Measurements from ENCODE around the gene MAGEB5.
"Not testable (repeated sequence)": the region's sequence is repeated elsewhere in the genome, so short reads cannot be mapped to it uniquely, and the experiment has no call there.

The MAGEB5 gene, protein sequence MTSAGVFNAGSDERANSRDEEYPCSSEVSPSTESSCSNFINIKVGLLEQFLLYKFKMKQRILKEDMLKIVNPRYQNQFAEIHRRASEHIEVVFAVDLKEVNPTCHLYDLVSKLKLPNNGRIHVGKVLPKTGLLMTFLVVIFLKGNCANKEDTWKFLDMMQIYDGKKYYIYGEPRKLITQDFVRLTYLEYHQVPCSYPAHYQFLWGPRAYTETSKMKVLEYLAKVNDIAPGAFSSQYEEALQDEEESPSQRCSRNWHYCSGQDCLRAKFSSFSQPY

DNA sequence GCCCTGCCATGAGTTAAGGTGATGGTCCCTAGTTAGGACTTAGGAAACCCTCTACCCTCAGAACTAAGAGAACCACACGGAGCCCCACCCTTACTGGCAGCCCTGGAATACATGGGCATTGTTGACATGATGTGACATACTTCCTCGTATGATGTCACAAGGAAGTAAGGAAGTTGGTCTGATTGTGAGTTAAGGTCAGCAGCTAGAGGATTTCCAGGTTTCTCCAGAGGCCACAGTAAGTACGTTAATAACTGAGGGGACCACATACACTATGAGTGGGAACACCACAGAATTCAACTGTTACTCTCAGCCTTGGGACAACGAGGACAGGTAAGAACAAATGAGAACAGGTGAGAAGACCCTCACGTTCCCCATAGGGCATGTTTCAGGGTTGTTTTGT lies at the start of gene MAGEB5:
TSS of gene MAGEB5 (plus strand) at position 301 of the 400 bp plus-strand sequence. CDS start 1,133 bp downstream, outside the sequence.
- DNase-seq: no peak

DNA sequence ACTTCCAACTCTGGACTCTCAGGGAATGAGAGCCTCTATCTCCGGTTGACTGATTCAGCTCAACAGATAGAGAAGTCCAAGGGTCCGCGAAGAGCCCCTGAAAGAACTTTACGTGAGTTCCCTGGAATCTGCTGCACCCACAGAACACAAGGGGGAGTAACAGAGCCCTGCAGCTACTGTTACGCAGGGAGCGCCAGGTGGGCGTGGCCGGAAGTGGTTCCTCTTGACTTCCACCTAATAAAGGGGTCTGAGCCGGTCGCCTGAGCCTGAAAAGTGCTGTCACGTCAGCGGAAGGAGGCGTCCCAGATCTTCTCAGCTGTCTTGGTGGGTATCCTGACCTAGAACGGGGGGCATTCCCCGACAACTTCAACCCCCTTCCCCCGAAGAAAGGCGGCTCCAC lies 23.8 kb upstream of the MAGEB5 start, which contains the start of gene MAGEB6:
TSS of gene MAGEB6 (plus strand) at position 237 of the 400 bp plus-strand sequence. CDS start 1,407 bp downstream, outside the sequence.
- no peak for DNase-seq

DNA sequence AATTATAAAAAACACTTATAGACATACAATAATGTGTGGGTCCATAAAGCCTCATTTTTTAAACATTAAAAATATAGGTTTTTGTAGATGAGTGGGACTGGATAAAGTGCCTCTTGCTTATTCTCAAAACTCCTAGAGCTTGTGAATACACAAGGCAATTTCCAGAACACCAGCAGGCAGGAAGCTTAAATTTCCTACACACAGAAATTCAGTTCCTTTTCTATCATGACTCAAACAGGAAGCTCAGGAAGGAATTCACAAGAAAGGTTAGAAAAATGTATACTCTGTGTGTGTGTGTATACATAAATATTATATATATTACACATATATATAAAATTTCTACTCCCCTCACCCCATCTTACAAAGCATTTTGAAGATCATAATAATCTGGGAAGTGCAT lies 12.4 kb upstream of the MAGEB5 start:
- DNase-seq: no peak

DNA sequence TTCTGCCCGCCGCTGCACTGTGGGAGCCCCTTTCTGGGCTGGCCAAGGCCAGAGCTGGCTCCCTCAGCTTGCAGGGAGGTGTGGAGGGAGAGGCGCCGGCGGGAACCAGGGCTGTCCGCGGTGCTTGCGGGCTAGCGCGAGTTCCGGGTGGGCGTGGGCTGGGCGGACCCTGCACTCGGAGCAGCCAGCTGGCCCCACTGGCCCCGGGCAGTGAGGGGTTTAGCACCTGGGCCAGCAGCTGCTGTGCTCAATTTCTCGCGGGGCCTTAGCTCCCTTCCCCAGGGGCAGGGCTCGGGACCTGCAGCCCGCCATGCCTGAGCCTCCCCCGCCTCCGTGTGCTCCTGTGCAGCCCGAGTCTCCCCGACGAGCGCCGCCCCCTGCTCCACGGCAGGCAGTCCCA lies 11.3 kb upstream of the MAGEB5 start:
- DNase-seq: not testable (repeated sequence)

DNA sequence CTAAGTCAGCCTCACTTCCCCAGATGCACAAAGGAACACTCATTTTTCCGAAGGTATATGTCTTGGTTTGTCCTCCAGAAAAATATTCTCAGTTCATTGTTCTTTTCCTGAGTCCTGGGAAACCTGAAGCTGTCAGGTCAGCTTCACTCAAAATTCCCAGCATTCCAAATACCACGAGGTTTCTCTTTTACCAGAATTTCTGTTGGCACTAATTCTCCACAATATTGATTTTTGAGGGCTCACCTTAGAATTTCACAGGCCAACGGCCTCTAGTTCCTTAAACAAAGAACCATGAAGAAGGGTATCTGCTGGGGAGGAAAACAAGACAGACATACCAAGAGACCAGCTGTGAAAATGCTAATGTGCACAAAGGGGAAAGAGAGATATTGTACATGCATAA lies 8.0 kb upstream of the MAGEB5 start:
- DNase-seq: no peak

DNA sequence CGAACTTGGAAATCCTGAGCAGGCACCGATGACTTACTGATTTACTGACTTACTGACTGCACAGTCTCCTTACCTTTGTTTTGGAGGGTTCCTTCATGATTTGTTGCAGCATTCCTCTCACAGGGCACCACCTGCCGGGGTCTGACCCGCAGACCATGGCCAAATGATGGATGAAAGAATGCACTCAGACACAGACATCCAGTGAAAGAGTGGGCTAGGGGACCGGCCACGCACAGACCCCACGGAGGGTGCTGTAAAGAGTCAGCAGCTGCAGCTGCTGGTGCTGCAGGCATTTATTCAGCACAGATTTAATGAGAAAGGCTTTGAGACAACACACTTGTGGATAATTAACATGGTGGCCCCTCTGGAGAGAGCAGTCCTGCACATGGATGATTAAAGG lies 3.4 kb downstream of the MAGEB5 start:
- DNase-seq: no peak

DNA sequence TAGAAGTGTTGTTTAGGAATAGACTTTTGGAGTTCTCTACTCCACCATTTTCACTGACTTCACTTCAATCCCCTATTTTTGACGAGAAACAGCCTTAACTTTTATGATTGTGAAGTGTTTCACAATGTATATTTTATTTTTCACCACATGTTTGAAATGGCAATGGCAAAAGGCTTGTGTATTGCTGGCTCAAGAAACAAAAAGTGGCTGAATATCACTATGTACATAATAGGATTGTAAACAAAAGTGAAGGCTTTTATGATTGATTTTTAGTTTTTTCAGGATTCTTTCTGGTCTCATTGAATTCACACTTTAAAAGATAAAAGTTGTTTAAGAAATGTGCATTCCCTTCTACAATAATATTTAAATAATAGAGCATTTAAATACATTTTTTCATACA lies 18.2 kb downstream of the MAGEB5 start:
- no peak for DNase-seq

DNA sequence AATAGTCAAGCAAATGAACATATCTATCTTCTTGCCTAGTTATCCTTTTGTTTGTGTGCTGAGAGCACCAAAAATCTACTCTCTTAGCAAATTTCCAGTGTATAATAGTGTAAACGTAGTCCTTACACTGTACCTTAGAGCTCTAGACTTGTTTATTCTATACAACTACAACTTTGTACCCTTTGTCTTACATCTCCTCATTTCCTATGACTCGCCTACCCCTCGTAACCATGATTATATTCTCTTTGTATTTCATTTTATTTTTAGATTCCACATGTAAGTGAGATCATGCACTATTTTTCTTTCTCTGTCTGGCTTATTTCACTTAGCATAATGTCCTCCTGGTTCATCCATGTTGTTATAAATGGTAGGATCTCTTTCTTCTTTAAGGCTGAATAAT lies 37.6 kb downstream of the MAGEB5 start:
- no peak for DNase-seq

DNA sequence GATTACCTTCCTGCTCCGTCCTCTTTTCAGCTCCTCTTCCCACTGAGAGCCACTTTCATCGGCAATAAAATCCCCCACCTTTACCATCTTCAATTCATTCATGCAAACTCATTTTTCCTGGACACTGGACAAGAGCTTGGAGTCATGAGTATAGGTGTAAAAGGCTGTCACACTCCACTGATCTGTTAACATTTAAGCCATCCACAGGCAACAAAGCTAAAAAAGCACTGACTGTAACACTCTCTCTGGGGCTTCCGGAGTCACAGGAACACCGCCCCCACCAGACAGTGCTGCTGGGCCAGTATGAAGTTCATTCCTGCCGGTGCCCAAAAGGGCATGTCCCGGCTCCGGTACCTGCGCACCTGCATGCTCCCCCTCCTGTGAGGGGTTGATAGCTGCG lies 38.5 kb downstream of the MAGEB5 start:
- DNase-seq: no peak

DNA sequence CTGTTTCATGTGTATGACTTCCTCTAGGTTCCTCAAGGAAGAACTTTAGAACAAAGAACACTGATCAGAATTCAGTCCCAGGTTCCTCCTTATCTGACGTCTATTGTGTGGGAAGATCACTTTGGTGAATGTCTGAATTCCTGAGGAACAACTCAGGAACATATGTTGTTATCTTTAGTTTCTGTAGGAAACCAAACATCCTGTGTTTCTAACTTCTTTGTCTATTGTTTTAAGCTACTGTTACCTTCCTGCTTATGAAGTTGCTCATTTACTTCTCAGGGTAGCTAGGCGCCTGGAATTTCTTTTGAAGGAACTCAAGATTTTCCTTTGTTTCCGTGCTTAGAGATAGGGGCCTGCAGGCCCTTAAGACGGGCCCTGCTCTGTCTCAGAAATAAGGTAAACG lies 46.2 kb downstream of the MAGEB5 start:
- no peak for DNase-seq
